ENCODE data around the gene B3GALT6.

Gene B3GALT6

DNA sequence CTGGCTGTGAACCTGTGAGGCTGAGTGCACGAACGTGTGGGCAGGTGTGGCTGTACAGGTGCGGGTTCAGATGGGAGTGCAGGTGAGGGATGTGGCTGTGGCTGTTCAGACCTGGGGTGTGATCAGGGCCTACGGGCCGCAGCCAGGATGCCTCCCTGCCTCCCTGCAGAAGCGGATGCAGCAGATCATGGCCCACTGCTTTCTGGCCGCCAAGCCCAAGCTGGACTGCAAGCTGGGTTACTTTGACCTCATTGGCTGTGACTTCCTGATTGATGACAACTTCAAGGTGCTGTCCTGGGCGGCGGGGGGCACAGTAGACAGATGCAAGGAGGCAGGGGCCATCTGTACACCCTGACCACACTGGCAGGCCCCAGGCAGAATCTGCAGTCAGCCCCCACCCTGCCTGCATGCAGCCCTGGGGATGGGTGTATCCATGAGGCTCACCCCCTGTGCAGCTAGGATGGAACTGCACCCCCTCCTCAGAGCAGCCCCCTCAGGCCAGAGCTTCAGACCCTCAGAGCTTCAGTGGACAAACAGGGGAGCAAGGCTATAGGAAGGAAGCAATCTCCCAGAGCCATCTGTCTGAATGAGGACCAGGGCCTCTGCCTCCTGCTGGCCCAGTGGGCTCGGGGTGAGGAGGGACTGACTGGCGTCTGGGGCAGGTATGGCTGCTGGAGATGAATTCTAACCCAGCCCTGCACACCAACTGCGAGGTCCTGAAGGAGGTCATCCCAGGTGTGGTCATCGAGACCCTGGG, 35.4 kb upstream of the B3GALT6 start:
- peaks cover 7% of the 10 kb centered on the region for H3K27me3 ChIP-seq (ENCODE audit: control insufficient read depth, insufficient read depth, low read length)
- no peak overlapping the region for H3K9ac ChIP-seq (ENCODE audit: low read depth, low read length)
- H3K4me3 ChIP-seq (ENCODE audit: low read length) = no peak overlapping the region
- H3K36me3 ChIP-seq (ENCODE audit: insufficient read depth, low read length) = no peaks in the 10 kb centered on the region
- H3K9me3 ChIP-seq (replicated peaks; ENCODE audit: low read length) = no peaks in the 10 kb centered on the region
- H3K4me1 ChIP-seq (ENCODE audit: control insufficient read depth, insufficient read depth, low read length) = no peaks in the 10 kb centered on the region
- no peak overlapping the region for H3K4me2 ChIP-seq (ENCODE audit: low read length)

DNA sequence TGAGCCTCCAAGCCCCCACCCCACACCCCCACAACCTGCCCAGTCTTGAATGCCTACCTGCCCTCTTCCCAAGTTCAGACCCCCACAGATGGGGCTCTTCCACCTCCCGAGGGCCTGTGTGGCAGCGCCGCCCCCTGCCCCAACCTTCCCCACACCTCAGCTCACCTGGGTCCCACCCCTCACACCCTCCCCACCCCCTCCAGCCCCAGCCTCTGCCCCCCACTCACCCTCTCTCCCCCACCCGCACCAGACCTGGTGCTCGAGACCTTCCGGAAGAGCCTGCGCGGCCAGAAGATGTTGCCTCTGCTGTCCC, 34.9 kb upstream of the B3GALT6 start:
- H3K36me3 ChIP-seq (ENCODE audit: insufficient read depth, low read length) = no peaks in the 10 kb centered on the region

GRCh38 chr1:1197551-1198422, 34.2 kb upstream of the B3GALT6 start:
- Histone ChIP-seq H3K4me1 (ENCODE audit: control insufficient read depth, insufficient read depth, low read length) (no peaks in the 10 kb centered on the region), H3K4me3 (ENCODE audit: low read length) (no peak overlapping the region), H3K36me3 (ENCODE audit: insufficient read depth, low read length) (no peaks in the 10 kb centered on the region), H3K27me3 (ENCODE audit: control insufficient read depth, insufficient read depth, low read length) (peaks cover 7% of the 10 kb centered on the region), H3K4me2 (ENCODE audit: low read length) (no peak overlapping the region), H3K9me3 (replicated peaks; ENCODE audit: low read length) (no peaks in the 10 kb centered on the region), H3K9ac (ENCODE audit: low read depth, low read length) (no peak overlapping the region)

More for the DNA sequence above, 34.9 kb upstream of the B3GALT6 start:
- H3K9ac ChIP-seq (ENCODE audit: low read depth, low read length) = no peak overlapping the region
- no peaks in the 10 kb centered on the region for H3K4me1 ChIP-seq (ENCODE audit: control insufficient read depth, insufficient read depth, low read length)
- H3K4me3 ChIP-seq (ENCODE audit: low read length) = no peak overlapping the region
- no peak overlapping the region for H3K4me2 ChIP-seq (ENCODE audit: low read length)
- H3K9me3 ChIP-seq (replicated peaks; ENCODE audit: low read length) = no peaks in the 10 kb centered on the region
- peaks cover 7% of the 10 kb centered on the region for H3K27me3 ChIP-seq (ENCODE audit: control insufficient read depth, insufficient read depth, low read length)

GRCh38 chr1:1198423-1199140, 33.5 kb upstream of the B3GALT6 start:
- Histone ChIP-seq H3K36me3 (ENCODE audit: insufficient read depth, low read length) (no peaks in the 10 kb centered on the region), H3K4me3 (ENCODE audit: low read length) (no peak overlapping the region), H3K9ac (ENCODE audit: low read depth, low read length) (no peak overlapping the region), H3K9me3 (replicated peaks; ENCODE audit: low read length) (no peaks in the 10 kb centered on the region), H3K27me3 (ENCODE audit: control insufficient read depth, insufficient read depth, low read length) (peaks cover 7% of the 10 kb centered on the region), H3K4me1 (ENCODE audit: control insufficient read depth, insufficient read depth, low read length) (no peaks in the 10 kb centered on the region), H3K4me2 (ENCODE audit: low read length) (no peak overlapping the region)

- no peak overlapping the region for H3K4me3 ChIP-seq (ENCODE audit: low read length)
- H3K9me3 ChIP-seq (replicated peaks; ENCODE audit: low read length) = no peaks in the 10 kb centered on the region
- H3K36me3 ChIP-seq (ENCODE audit: insufficient read depth, low read length) = no peaks in the 10 kb centered on the region
- no peak overlapping the region for H3K4me2 ChIP-seq (ENCODE audit: low read length)
- H3K4me1 ChIP-seq (ENCODE audit: control insufficient read depth, insufficient read depth, low read length) = no peaks in the 10 kb centered on the region
- H3K27me3 ChIP-seq (ENCODE audit: control insufficient read depth, insufficient read depth, low read length) = peaks cover 7% of the 10 kb centered on the region
- no peak overlapping the region for H3K9ac ChIP-seq (ENCODE audit: low read depth, low read length)
Measured at GRCh38 chr1:1199141-1199960, 32.7 kb upstream of the B3GALT6 start.

DNA sequence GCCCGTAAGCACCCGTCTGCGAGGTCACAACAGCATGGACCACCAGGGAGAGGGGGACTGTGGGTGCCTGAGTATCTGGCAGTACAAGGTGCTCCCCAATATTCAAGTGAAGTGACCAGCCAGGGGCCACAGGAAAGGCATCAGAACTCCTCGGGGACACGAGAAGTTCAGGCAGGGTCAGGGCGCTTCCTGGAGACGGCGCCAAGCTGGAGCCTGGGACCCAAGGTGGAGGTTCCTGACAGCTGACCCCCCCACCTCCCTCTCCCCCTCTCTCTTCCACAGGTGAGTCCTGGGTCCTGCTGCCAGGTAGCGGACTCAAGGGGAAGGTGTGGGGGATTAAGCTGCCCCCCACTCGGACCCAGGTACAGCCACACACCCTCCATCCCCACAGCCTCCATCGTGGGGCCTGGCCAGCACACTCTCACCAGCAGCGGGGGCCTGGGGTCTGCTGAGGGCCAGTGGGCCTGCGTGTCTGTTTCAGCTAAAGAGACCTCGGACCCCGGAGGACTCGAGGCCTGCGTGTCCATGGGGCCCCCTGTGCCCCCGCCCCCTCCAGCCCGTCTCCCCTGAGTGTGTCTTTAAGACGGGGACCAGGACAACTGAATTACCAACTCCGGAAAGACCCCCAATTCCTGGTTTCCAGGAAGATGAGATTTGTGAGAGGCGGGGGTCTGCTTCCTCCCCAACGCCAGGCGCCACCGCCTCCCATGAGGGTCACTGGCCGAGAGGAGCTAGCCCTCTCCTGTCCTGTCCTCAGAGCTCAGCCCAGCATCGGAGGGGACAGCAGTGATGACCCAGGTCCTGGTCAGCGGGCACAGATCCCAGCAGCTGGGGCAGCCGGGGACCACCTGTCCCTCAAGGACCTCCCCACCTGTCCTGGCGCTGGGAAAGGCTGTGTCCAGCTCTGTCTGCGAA, 31.8 kb upstream of the B3GALT6 start:
- no peak overlapping the region for H3K4me2 ChIP-seq (ENCODE audit: low read length)
- no peak overlapping the region for H3K4me3 ChIP-seq (ENCODE audit: low read length)
- no peaks in the 10 kb centered on the region for H3K4me1 ChIP-seq (ENCODE audit: control insufficient read depth, insufficient read depth, low read length)
- H3K9ac ChIP-seq (ENCODE audit: low read depth, low read length) = no peak overlapping the region
- peaks cover 4% of the 10 kb centered on the region for H3K27me3 ChIP-seq (ENCODE audit: control insufficient read depth, insufficient read depth, low read length)
- H3K9me3 ChIP-seq (replicated peaks; ENCODE audit: low read length) = no peaks in the 10 kb centered on the region
- no peaks in the 10 kb centered on the region for H3K36me3 ChIP-seq (ENCODE audit: insufficient read depth, low read length)

DNA sequence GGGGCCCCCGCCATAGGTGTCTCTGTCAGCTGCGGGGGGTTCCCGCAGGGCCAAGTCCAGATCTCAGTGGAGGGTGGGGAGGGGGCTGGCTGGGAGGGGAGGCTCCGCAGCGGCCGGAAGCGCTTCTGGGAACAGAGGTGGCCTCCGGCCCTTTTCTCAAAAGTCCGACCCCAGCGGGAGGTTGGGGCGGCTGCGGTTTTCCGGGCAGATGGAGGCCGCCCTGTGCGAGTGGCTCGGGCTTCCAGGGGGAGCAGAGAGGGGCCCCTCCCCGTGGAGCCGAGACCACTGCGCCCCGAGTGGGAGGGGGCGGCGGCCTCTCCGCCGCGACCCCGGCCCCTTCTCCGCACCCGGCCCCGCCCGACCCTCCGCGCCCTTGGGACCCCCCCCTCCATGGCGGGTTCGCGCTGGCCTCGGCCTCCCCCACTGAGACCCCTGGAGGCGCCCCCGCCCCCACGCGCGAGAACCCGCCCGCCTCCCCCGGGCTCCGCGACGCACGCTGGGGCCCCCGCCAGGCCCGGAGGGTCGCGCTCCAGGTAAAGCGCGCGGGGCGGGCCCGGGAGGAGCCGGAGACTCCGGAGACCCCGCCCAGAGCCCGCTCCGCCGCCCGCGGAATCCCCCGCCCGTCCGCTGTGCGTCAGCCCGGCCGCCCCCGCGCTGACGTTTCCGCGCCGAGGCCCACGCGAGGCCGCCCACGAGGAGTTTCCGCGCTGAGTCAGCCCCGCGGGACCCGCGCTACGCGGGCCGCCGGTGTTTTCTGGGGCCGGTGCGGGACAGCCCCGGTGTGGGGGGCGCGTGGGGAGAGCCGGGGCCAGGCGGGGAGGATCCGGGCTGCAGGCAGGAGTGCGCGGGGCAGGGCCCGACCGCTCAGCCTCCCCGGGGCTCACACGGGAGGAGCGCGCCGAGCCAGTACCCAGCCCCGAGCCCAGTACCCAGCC, 30.9 kb upstream of the B3GALT6 start:
- Histone ChIP-seq H3K4me1 (ENCODE audit: control insufficient read depth, insufficient read depth, low read length) (peaks cover 5% of the 10 kb centered on the region), H3K4me2 (ENCODE audit: low read length) (peak overlapping the region; percentile 74), H3K27me3 (ENCODE audit: control insufficient read depth, insufficient read depth, low read length) (peaks cover 9% of the 10 kb centered on the region), H3K9ac (ENCODE audit: low read depth, low read length) (no peak overlapping the region), H3K36me3 (ENCODE audit: insufficient read depth, low read length) (no peaks in the 10 kb centered on the region), H3K4me3 (ENCODE audit: low read length) (peak overlapping the region; percentile 52), H3K9me3 (replicated peaks; ENCODE audit: low read length) (no peaks in the 10 kb centered on the region)

GRCh38 chr1:1202831-1203560, 29.0 kb upstream of the B3GALT6 start:
- Histone ChIP-seq H3K9ac (ENCODE audit: low read depth, low read length) (no peak overlapping the region), H3K9me3 (replicated peaks; ENCODE audit: low read length) (no peaks in the 10 kb centered on the region), H3K4me3 (ENCODE audit: low read length) (no peak overlapping the region), H3K4me1 (ENCODE audit: control insufficient read depth, insufficient read depth, low read length) (peaks cover 14% of the 10 kb centered on the region), H3K4me2 (ENCODE audit: low read length) (no peak overlapping the region), H3K27me3 (ENCODE audit: control insufficient read depth, insufficient read depth, low read length) (peaks cover 21% of the 10 kb centered on the region), H3K36me3 (ENCODE audit: insufficient read depth, low read length) (no peaks in the 10 kb centered on the region)

- H3K9me3 ChIP-seq (replicated peaks; ENCODE audit: low read length) = no peaks in the 10 kb centered on the region
- no peak overlapping the region for H3K9ac ChIP-seq (ENCODE audit: low read depth, low read length)
- H3K36me3 ChIP-seq (ENCODE audit: insufficient read depth, low read length) = no peaks in the 10 kb centered on the region
- H3K4me1 ChIP-seq (ENCODE audit: control insufficient read depth, insufficient read depth, low read length) = peaks cover 21% of the 10 kb centered on the region
- peaks cover 21% of the 10 kb centered on the region for H3K27me3 ChIP-seq (ENCODE audit: control insufficient read depth, insufficient read depth, low read length)
- no peak overlapping the region for H3K4me3 ChIP-seq (ENCODE audit: low read length)
- no peak overlapping the region for H3K4me2 ChIP-seq (ENCODE audit: low read length)
Measured at GRCh38 chr1:1203561-1204424, 28.2 kb upstream of the B3GALT6 start.
